Peyer's patch (tissue), 4 donors: ENCODE data around the gene KLHL3.
A peak's percentile ranks its signal among the peaks of the same experiment; 100 is the strongest.

ENCODE experiments used
- POLR2A ChIP-seq, 2 donors: fragments of 450-650 bp; IDR thresholded peaks; one replicate each; pipeline ENCODE4 v1.5.1; 2017; ENCODE audit warnings: antibody characterized with exemption in 2 of 2, mild to moderate bottlenecking in 2 of 2, moderate library complexity in 2 of 2
- TF ChIP-seq, protein P1 (sequence below), 6 experiments: fragments of 450-650 bp in 4 of 6; fragments of 200-600 bp in 2 of 6; sonication (generic) in 1 of 6; IDR thresholded peaks; one replicate each; pipeline ENCODE4 v1.5.1; 2017 to 2019; ENCODE audit warnings: antibody characterized with exemption in 6 of 6, mild to moderate bottlenecking in 3 of 6, moderate library complexity in 1 of 6

DNA sequence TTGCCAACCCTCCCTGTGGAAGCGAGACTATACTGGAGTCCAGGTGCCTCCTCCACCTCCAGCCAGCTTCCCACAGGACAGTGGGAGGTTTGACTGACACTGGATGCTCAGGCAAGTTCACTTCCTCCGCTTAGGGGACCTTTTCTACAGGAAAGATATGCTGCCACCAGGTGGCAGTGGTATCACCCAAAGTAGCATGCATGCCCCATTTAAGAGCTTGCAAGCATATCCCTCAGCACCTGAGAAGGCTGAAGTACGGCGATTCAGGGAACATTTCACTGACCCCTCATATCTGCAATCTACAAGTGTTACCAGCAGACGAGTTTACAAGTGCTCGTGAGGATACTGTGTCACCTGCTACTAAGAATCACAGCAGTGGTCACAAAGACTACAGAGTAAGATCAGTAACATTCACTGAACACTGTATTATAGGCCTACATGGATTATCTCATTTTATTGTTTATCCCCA lies 75.5 kb downstream of the KLHL3 start:
- TF ChIP-seq POLR2A (IDR thresholded peaks at IDR 0.05) = no peak
- TF ChIP-seq, protein P1, sequence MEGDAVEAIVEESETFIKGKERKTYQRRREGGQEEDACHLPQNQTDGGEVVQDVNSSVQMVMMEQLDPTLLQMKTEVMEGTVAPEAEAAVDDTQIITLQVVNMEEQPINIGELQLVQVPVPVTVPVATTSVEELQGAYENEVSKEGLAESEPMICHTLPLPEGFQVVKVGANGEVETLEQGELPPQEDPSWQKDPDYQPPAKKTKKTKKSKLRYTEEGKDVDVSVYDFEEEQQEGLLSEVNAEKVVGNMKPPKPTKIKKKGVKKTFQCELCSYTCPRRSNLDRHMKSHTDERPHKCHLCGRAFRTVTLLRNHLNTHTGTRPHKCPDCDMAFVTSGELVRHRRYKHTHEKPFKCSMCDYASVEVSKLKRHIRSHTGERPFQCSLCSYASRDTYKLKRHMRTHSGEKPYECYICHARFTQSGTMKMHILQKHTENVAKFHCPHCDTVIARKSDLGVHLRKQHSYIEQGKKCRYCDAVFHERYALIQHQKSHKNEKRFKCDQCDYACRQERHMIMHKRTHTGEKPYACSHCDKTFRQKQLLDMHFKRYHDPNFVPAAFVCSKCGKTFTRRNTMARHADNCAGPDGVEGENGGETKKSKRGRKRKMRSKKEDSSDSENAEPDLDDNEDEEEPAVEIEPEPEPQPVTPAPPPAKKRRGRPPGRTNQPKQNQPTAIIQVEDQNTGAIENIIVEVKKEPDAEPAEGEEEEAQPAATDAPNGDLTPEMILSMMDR (IDR thresholded peaks at IDR 0.05) = peak in 5 of 6 experiments; percentile 12 to 74 (median 69)
